K562 (cell line): ENCODE results near the gene ZNF474. TPM values are rescaled to one million over a fixed set of nuclear protein-coding genes. Genes with fewer than 3 reads are reported as not detected.
A peak's percentile ranks its signal among the peaks of the same experiment; 100 is the strongest.

Experiments used
- ATAC-seq: fragments of 200-7000 bp; cut with Tn5 transposase; 3 replicates; pipeline ENCODE4 v1.9.1; 2020; ENCODE audit warnings: moderate library complexity
- BruUV-seq: library from RNA; stranded (reverse); fragments of 400-500 nt; replicated peaks from 2 replicates; lab custom pipeline; 2021; lab: Mats Ljungman, UMichigan
- CTCF ChIA-PET: fragments of 300-600 bp; formaldehyde crosslinking; extraction: SDS; loops from one replicate; lab custom pipeline; 2021; ENCODE audit warnings: low intra/inter-chr PET ratio; lab: Yijun Ruan, JAX
- POLR2A ChIA-PET: fragments of 300-600, 350-650 bp; sonication (Branson Sonifier 250); formaldehyde crosslinking; extraction: SDS; loops from one replicate; lab custom pipeline; 2021; ENCODE audit warnings: antibody characterized with exemption, inconsistent platforms; lab: Yijun Ruan, JAX
- DNase-seq, 4 experiments: peaks; one replicate each; pipeline versions ENCODE4 v3.0.0 to v3.0.0-alpha.2; 2011 to 2018; ENCODE audit warnings: low spot score in 3 of 4, mixed read lengths in 3 of 4; ENCODE audit errors: extremely low read depth in 1 of 4
- FAIRE-seq: peaks from 2 replicates; lab custom pipeline; 2011; peaks lifted over from hg19 to GRCh38; lab: Jason Lieb, UNC
- H2AFZ ChIP-seq: 2 replicates; pipeline ENCODE4 v1.6.0; 2011; ENCODE audit warnings: low read depth, low read length, control low read depth, inconsistent platforms
- H3K27ac ChIP-seq: fragments of 200-600 bp; 3 replicates; pipeline ENCODE4 v1.8.0; 2011; ENCODE audit warnings: low read depth, mild to moderate bottlenecking, control low read depth, inconsistent platforms, low read length, moderate library complexity, mixed read lengths; ENCODE audit errors: extremely low read depth
- H3K27me3 ChIP-seq, 2 experiments: fragments of 300-600 bp in 1 of 2; 2 replicates in 1 of 2; 3 replicates in 1 of 2; pipeline versions ENCODE4 v1.6.0 to v1.8.0; 2011; ENCODE audit warnings: inconsistent platforms in 2 of 2, low read length in 2 of 2, mild to moderate bottlenecking in 1 of 2, mixed read lengths in 1 of 2, moderate library complexity in 1 of 2; ENCODE audit not compliant: control insufficient read depth in 2 of 2, insufficient read depth in 2 of 2
- H3K36me3 ChIP-seq: fragments of 300-600 bp; 3 replicates; pipeline ENCODE4 v1.8.0; 2011; ENCODE audit warnings: mild to moderate bottlenecking, low read length, inconsistent platforms; ENCODE audit not compliant: control insufficient read depth, insufficient read depth
- H3K4me1 ChIP-seq, 2 experiments: fragments of 200-600 bp in 1 of 2; replicated peaks in 1 of 2; 2 replicates in 1 of 2; 3 replicates in 1 of 2; pipeline versions ENCODE4 v1.5.1 to v1.8.0; 2011; ENCODE audit warnings: inconsistent platforms in 2 of 2, low read length in 2 of 2, mild to moderate bottlenecking in 1 of 2, mixed read lengths in 1 of 2, moderate library complexity in 1 of 2; ENCODE audit not compliant: control insufficient read depth in 2 of 2, insufficient read depth in 2 of 2
- H3K4me2 ChIP-seq: 2 replicates; pipeline ENCODE4 v1.6.1; 2011; ENCODE audit warnings: low read length, control low read depth, inconsistent platforms, mixed read lengths; ENCODE audit not compliant: insufficient read depth
- H3K4me3 ChIP-seq: fragments of 200-600 bp; sonication (generic), shearing (Covaris generic); 2 replicates; pipeline ENCODE4 v1.5.1; 2016; ENCODE audit warnings: control low read depth, inconsistent platforms
- H3K79me2 ChIP-seq: fragments of 200-600 bp; 3 replicates; pipeline ENCODE4 v1.8.0; 2011; ENCODE audit warnings: low read length, inconsistent platforms; ENCODE audit not compliant: control insufficient read depth, insufficient read depth
- H3K9ac ChIP-seq, 2 experiments: 2 replicates each; pipeline versions ENCODE4 v1.6.0 to v1.6.1; 2011; ENCODE audit warnings: low read depth in 2 of 2, low read length in 2 of 2, control low read depth in 1 of 2, inconsistent platforms in 1 of 2, mild to moderate bottlenecking in 1 of 2, mixed read lengths in 1 of 2; ENCODE audit not compliant: insufficient read depth in 1 of 2
- H3K9me1 ChIP-seq: one replicate; pipeline ENCODE4 v1.6.0; 2011; ENCODE audit warnings: inconsistent platforms, mild to moderate bottlenecking, low read length, moderate library complexity; ENCODE audit not compliant: control insufficient read depth, insufficient read depth
- H3K9me3 ChIP-seq: replicated peaks from 2 replicates; pipeline ENCODE4 v1.5.1; 2011; ENCODE audit warnings: low read depth, low read length, inconsistent platforms; ENCODE audit not compliant: control insufficient read depth, insufficient read depth
- H4K20me1 ChIP-seq: replicated peaks from 2 replicates; pipeline ENCODE4 v1.6.1; 2011; ENCODE audit warnings: low read length, inconsistent platforms, mixed read lengths; ENCODE audit not compliant: control insufficient read depth, insufficient read depth
- ESRRB ChIP-seq: fragments of 250-450 bp; sonication (Bioruptor Pico); IDR thresholded peaks from 2 replicates; pipeline ENCODE4 v1.5.0; 2020; ENCODE audit warnings: mild to moderate bottlenecking, moderate library complexity, borderline replicate concordance
- KDM2B ChIP-seq: fragments of 250-450 bp; sonication (Bioruptor Pico); IDR thresholded peaks from 2 replicates; pipeline ENCODE4 v1.8.0; 2021; ENCODE audit warnings: mild to moderate bottlenecking, moderate library complexity
- MTA2 ChIP-seq: fragments of 450-650 bp; IDR thresholded peaks from 2 replicates; pipeline ENCODE4 v1.6.1; 2016; ENCODE audit warnings: low read depth
- SIX5 ChIP-seq, 2 experiments: IDR thresholded peaks; 2 replicates each; pipeline ENCODE4 v1.6.1; 2011; ENCODE audit warnings: low read length in 2 of 2, borderline replicate concordance in 1 of 2, low read depth in 1 of 2, mild to moderate bottlenecking in 1 of 2, moderate library complexity in 1 of 2; ENCODE audit not compliant: insufficient read depth in 1 of 2
- WGBS: fragments of 100-300 bp; shearing (Covaris generic); methylation state at CpG from one replicate; pipeline ENCODE4 v1.1.6; 2016; ENCODE audit warnings: low coverage, mixed read lengths; ENCODE audit not compliant: insufficient coverage; ENCODE audit errors: missing lambda C conversion rate; 5-methylcytosine and 5-hydroxymethylcytosine counted together
- in situ Hi-C: fragments of 300-500 bp; cut with MboI; formaldehyde crosslinking; loops from 4 replicates; pipeline ENCODE4 v1.15.0; 2018; ENCODE audit warnings: inconsistent platforms, mixed read lengths
- intact Hi-C: fragments of 100-400 bp; cut with micrococcal nuclease; formaldehyde crosslinking; loops from 2 replicates; pipeline ENCODE4 v1.14.2; 2022
- polyA plus RNA-seq, 8 experiments: library from polyadenylated mRNA; depleted of rRNA in 4 of 8; stranded (reverse) in 5 of 8; unstranded in 3 of 8; fragments of >200 nt; fragmentation: Nextera tagmentation in 2 of 8; fragmentation: Illumina TruSeq in 1 of 8; extraction: Ambion mirVana in 2 of 8; extraction: Trizol in 1 of 8; gene quantifications; 2 replicates each; pipeline versions ENCODE4 v1.2.1 to v1.2.3, GENCODE V29; 2011 to 2014; ENCODE audit warnings: inconsistent platforms in 1 of 8, missing spikeins in 1 of 8
- total RNA-seq, 7 experiments: library from RNA; depleted of rRNA in 6 of 7; stranded (reverse); fragments of >200 nt in 6 of 7; fragmentation: Illumina TruSeq in 2 of 7; extraction: Trizol in 2 of 7; gene quantifications; 2 replicates each; pipeline versions ENCODE4 v1.2.1 to v1.2.3, GENCODE V29; 2011 to 2021; ENCODE audit warnings: low replicate concordance in 1 of 7
- TF ChIP-seq, protein P1 (sequence below): fragments of 250-450 bp; sonication (Bioruptor Pico); IDR thresholded peaks from 2 replicates; pipeline ENCODE4 v1.5.0; 2021; ENCODE audit warnings: mild to moderate bottlenecking, borderline replicate concordance

The ZNF474 gene
- total and polyA plus RNA-seq, 9 of the 15 experiments (the other 6 are each of a cell fraction or from before 2014, with no cell fraction given), result 0.16 to 0.62 (median 0.39) TPM

- TF ChIP-seq, protein P1, sequence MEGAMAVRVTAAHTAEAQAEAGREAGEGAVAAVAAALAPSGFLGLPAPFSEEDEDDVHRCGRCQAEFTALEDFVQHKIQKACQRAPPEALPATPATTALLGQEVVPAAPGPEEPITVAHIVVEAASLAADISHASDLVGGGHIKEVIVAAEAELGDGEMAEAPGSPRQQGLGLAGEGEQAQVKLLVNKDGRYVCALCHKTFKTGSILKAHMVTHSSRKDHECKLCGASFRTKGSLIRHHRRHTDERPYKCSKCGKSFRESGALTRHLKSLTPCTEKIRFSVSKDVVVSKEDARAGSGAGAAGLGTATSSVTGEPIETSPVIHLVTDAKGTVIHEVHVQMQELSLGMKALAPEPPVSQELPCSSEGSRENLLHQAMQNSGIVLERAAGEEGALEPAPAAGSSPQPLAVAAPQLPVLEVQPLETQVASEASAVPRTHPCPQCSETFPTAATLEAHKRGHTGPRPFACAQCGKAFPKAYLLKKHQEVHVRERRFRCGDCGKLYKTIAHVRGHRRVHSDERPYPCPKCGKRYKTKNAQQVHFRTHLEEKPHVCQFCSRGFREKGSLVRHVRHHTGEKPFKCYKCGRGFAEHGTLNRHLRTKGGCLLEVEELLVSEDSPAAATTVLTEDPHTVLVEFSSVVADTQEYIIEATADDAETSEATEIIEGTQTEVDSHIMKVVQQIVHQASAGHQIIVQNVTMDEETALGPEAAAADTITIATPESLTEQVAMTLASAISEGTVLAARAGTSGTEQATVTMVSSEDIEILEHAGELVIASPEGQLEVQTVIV (CRISPR knock-in tag), result no peak
- TF ChIP-seq KDM2B, result no peak
Observed at GRCh38 chr5:122184676-122185255, 55.4 kb downstream of the ZNF474 start (continued).

DNA sequence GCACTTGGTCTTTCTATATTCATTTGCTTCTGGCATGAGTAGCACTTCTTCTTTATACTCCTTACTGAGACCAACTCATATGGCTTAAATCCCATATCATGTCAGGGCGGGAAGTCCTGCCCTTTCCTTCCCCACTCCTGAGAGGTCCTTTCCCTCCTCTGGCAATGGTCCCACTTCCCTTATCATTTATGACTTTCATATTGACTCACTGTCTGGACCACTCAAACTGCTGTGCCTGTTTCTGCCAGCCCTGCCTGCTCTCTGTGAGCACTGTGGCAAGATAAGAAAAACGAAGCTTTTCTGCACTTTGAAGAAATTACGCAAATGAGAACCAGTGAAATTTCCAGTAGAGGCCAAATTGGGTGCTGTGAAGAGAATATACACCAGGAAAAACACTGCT, 58.1 kb downstream of the ZNF474 start:
- POLR2A ChIA-PET, result interaction anchor here (0.6 kb wide), 1 partner anchor 339 kb away, joined by 3 read pairs; no protein-coding TSS in a partner anchor
- FAIRE-seq, result no peak

More for the DNA sequence above, 58.1 kb downstream of the ZNF474 start:
- Histone ChIP-seq H3K36me3 (no peaks in the 10 kb centered on the region), H3K9me3 (no peaks in the 10 kb centered on the region), H3K27me3 (no peaks in the 10 kb centered on the region), H3K4me1 (no peaks in the 10 kb centered on the region; a peak in 1 of 5 replicates), H3K9ac (no peak overlapping the region), H2AFZ (no peak overlapping the region), H3K9me1 (no peaks in the 10 kb centered on the region), H3K27ac (no peak overlapping the region), H3K4me3 (no peak overlapping the region), H3K79me2 (no peaks in the 10 kb centered on the region), H4K20me1 (no peaks in the 10 kb centered on the region), H3K4me2 (no peak overlapping the region)
- BruUV-seq, result no TSS peak
- DNase-seq (peak in 1 of 4 experiments; percentile 19), ATAC-seq (no peak; the same call in 2 of the 3 replicates)
- CTCF ChIA-PET, result no interaction called here
- TF ChIP-seq ESRRB (CRISPR knock-in tag), result no peak
- TF ChIP-seq SIX5 (IDR thresholded peaks at IDR 0.05; ENCODE audit: borderline replicate concordance in 1 of 2, insufficient read depth in 1 of 2, low read depth in 1 of 2, low read length in 2 of 2), result no peak
- no peak for TF ChIP-seq MTA2
- in situ Hi-C loops, result no loop called here
- WGBS, result 3% methylated on average over 3 of the region's 3 CpGs
- intact Hi-C loops, result no loop called here
